HepG2 (cell line): ENCODE measurements around the gene LHPP. TPM values are rescaled to one million over a fixed set of nuclear protein-coding genes. Genes with fewer than 3 reads are reported as not detected.
A peak's percentile ranks its signal among the peaks of the same experiment; 100 is the strongest.

Source experiments
- AGO2 ChIP-seq: fragments of 200-400 bp; formaldehyde crosslinking; optimal IDR thresholded peaks from 2 replicates; pipeline ENCODE3; 2017; ENCODE audit warnings: mild to moderate bottlenecking, low read depth, low read length, moderate library complexity
- ARNTL ChIP-seq: sonication (generic); formaldehyde crosslinking; IDR thresholded peaks from 2 replicates; pipeline ENCODE4 v1.4.0; 2020; ENCODE audit warnings: mild to moderate bottlenecking, missing genetic modification reagents
- HMGXB4 ChIP-seq, 2 experiments: sonication (generic) in 1 of 2; formaldehyde crosslinking in 1 of 2; IDR thresholded peaks; 2 replicates each; pipeline versions ENCODE4 v1.4.0 to v1.6.1; 2018 to 2020; ENCODE audit warnings: missing genetic modification reagents in 2 of 2, borderline replicate concordance in 1 of 2, low read depth in 1 of 2, mild to moderate bottlenecking in 1 of 2, missing biosample characterization in 1 of 2
- KMT2A ChIP-seq: sonication (generic); formaldehyde crosslinking; IDR thresholded peaks from 2 replicates; pipeline ENCODE4 v1.4.0; 2020; ENCODE audit warnings: missing genetic modification reagents
- PRMT3 ChIP-seq: sonication (generic); formaldehyde crosslinking; IDR thresholded peaks from 2 replicates; pipeline ENCODE4 v1.8.1; 2022; ENCODE audit warnings: low read depth, mild to moderate bottlenecking, moderate library complexity, missing genetic modification reagents, borderline replicate concordance
- RARA ChIP-seq: IDR thresholded peaks from 2 replicates; pipeline ENCODE4 v1.6.1; 2016; ENCODE audit warnings: missing genetic modification reagents, missing compliant biosample characterization
- SMAD3 ChIP-seq: sonication (generic); formaldehyde crosslinking; IDR thresholded peaks from 2 replicates; pipeline ENCODE4 v1.4.0; 2020; ENCODE audit warnings: missing genetic modification reagents
- SP4 ChIP-seq: sonication (generic); formaldehyde crosslinking; IDR thresholded peaks from 2 replicates; pipeline ENCODE4 v1.8.1; 2023; ENCODE audit warnings: mild to moderate bottlenecking, missing genetic modification reagents
- ZBTB7B ChIP-seq: sonication (generic); formaldehyde crosslinking; IDR thresholded peaks from 2 replicates; pipeline ENCODE4 v1.4.0; 2020; ENCODE audit warnings: missing genetic modification reagents
- ZNF20 ChIP-seq: sonication (generic); formaldehyde crosslinking; IDR thresholded peaks from 2 replicates; pipeline ENCODE4 v1.4.0; 2020; ENCODE audit warnings: mild to moderate bottlenecking, moderate library complexity, missing genetic modification reagents
- ZNF678 ChIP-seq: sonication (generic); formaldehyde crosslinking; IDR thresholded peaks from 2 replicates; pipeline ENCODE4 v1.4.0; 2020; ENCODE audit warnings: mild to moderate bottlenecking, missing genetic modification reagents
- ZNF878 ChIP-seq: sonication (generic); formaldehyde crosslinking; IDR thresholded peaks from 2 replicates; pipeline ENCODE4 v1.8.1; 2023; ENCODE audit warnings: mild to moderate bottlenecking, missing genetic modification reagents, moderate library complexity
- polyA plus RNA-seq, 8 experiments: library from polyadenylated mRNA; depleted of rRNA in 3 of 8; stranded (reverse) in 7 of 8; unstranded in 1 of 8; fragments of >200 nt; fragmentation: Illumina TruSeq in 4 of 8; extraction: Trizol in 4 of 8; gene quantifications; 2 replicates each; pipeline versions ENCODE4 v1.2.1 to v1.2.3, GENCODE V29; 2011 to 2016; ENCODE audit warnings: low read depth in 4 of 8, missing spikeins in 1 of 8, mixed read lengths in 1 of 8; ENCODE audit not compliant: insufficient read depth in 1 of 8
- total RNA-seq, 5 experiments: library from RNA; depleted of rRNA; stranded (reverse); fragments of >200 nt; fragmentation: Illumina TruSeq; extraction: Trizol; gene quantifications; 2 replicates each; pipeline ENCODE4 v1.2.3, GENCODE V29; 2016; ENCODE audit warnings: low read depth in 1 of 5
- TF ChIP-seq, protein P1 (sequence below): sonication (generic); formaldehyde crosslinking; IDR thresholded peaks from 2 replicates; pipeline ENCODE4 v1.4.0; 2020; ENCODE audit warnings: missing genetic modification reagents, mild to moderate bottlenecking, borderline replicate concordance
- TF ChIP-seq, protein P2 (sequence below): sonication (generic); formaldehyde crosslinking; IDR thresholded peaks from 2 replicates; pipeline ENCODE4 v1.4.0; 2020; ENCODE audit warnings: missing genetic modification reagents
- TF ChIP-seq, protein P3 (sequence below): sonication (generic); formaldehyde crosslinking; IDR thresholded peaks from 2 replicates; pipeline ENCODE4 v1.4.0; 2020; ENCODE audit warnings: missing genetic modification reagents, borderline replicate concordance
- TF ChIP-seq, protein P4 (sequence below): sonication (generic); formaldehyde crosslinking; IDR thresholded peaks from 2 replicates; pipeline ENCODE4 v1.5.1; 2020; ENCODE audit warnings: mild to moderate bottlenecking, moderate library complexity, missing genetic modification reagents

The LHPP gene
- total and polyA plus RNA-seq, 2 of the 13 experiments (the other 11 are each of a cell fraction or from before 2014, with no cell fraction given) = 5.2 to 13.1 TPM

- TF ChIP-seq, protein P1, sequence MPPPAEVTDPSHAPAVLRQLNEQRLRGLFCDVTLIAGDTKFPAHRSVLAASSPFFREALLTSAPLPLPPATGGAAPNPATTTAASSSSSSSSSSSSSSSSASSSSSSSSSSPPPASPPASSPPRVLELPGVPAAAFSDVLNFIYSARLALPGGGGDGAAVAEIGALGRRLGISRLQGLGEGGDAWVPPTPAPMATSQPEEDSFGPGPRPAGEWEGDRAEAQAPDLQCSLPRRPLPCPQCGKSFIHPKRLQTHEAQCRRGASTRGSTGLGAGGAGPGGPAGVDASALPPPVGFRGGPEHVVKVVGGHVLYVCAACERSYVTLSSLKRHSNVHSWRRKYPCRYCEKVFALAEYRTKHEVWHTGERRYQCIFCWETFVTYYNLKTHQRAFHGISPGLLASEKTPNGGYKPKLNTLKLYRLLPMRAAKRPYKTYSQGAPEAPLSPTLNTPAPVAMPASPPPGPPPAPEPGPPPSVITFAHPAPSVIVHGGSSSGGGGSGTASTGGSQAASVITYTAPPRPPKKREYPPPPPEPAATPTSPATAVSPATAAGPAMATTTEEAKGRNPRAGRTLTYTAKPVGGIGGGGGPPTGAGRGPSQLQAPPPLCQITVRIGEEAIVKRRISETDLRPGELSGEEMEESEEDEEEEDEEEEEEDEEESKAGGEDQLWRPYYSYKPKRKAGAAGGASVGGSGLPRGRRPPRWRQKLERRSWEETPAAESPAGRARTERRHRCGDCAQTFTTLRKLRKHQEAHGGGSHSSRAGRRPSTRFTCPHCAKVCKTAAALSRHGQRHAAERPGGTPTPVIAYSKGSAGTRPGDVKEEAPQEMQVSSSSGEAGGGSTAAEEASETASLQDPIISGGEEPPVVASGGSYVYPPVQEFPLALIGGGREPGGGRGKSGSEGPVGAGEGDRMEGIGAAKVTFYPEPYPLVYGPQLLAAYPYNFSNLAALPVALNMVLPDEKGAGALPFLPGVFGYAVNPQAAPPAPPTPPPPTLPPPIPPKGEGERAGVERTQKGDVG (CRISPR knock-in tag) = no peak
- TF ChIP-seq HMGXB4 (CRISPR knock-in tag; IDR thresholded peaks at IDR 0.05; ENCODE audit: borderline replicate concordance in 1 of 2, low read depth in 1 of 2) (peak in 1 of 2 experiments; percentile 17; a peak in 1 of 4 replicates), ARNTL (CRISPR knock-in tag) (peak; percentile 56; the same call in 1 of the 2 replicates), PRMT3 (CRISPR knock-in tag) (peak; percentile 40; the same call in 1 of the 2 replicates), ZNF678 (CRISPR knock-in tag) (no peak), RARA (CRISPR knock-in tag) (peak; percentile 13; the same call in 1 of the 2 replicates), ZNF20 (CRISPR knock-in tag) (no peak), SP4 (CRISPR knock-in tag) (no peak), SMAD3 (0 out of 2 replicates have a peak, but pooled peaks have one; percentile 5), AGO2 (peak; percentile 59), KMT2A (CRISPR knock-in tag) (no peak), ZNF878 (CRISPR knock-in tag) (0 out of 2 replicates have a peak, but pooled peaks have one; percentile 19), ZBTB7B (CRISPR knock-in tag) (0 out of 2 replicates have a peak, but pooled peaks have one; percentile 44)
- TF ChIP-seq, protein P2, sequence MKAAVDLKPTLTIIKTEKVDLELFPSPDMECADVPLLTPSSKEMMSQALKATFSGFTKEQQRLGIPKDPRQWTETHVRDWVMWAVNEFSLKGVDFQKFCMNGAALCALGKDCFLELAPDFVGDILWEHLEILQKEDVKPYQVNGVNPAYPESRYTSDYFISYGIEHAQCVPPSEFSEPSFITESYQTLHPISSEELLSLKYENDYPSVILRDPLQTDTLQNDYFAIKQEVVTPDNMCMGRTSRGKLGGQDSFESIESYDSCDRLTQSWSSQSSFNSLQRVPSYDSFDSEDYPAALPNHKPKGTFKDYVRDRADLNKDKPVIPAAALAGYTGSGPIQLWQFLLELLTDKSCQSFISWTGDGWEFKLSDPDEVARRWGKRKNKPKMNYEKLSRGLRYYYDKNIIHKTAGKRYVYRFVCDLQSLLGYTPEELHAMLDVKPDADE (CRISPR knock-in tag) = 0 out of 2 replicates have a peak, but pooled peaks have one; percentile 6
- TF ChIP-seq, protein P3, sequence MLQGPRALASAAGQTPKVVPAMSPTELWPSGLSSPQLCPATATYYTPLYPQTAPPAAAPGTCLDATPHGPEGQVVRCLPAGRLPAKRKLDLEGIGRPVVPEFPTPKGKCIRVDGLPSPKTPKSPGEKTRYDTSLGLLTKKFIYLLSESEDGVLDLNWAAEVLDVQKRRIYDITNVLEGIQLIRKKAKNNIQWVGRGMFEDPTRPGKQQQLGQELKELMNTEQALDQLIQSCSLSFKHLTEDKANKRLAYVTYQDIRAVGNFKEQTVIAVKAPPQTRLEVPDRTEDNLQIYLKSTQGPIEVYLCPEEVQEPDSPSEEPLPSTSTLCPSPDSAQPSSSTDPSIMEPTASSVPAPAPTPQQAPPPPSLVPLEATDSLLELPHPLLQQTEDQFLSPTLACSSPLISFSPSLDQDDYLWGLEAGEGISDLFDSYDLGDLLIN (CRISPR knock-in tag) = no peak
- TF ChIP-seq, protein P4, sequence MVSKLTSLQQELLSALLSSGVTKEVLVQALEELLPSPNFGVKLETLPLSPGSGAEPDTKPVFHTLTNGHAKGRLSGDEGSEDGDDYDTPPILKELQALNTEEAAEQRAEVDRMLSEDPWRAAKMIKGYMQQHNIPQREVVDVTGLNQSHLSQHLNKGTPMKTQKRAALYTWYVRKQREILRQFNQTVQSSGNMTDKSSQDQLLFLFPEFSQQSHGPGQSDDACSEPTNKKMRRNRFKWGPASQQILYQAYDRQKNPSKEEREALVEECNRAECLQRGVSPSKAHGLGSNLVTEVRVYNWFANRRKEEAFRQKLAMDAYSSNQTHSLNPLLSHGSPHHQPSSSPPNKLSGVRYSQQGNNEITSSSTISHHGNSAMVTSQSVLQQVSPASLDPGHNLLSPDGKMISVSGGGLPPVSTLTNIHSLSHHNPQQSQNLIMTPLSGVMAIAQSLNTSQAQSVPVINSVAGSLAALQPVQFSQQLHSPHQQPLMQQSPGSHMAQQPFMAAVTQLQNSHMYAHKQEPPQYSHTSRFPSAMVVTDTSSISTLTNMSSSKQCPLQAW = peak; percentile 41; the same call in 1 of the 2 replicates
- TF ChIP-seq, all 625 proteins: peak for 36
Observed at GRCh38 chr10:124417895-124418725, 43.5 kb upstream of the LHPP start (continued).
